HG02852 (cell line): ENCODE measurements around the gene RPS27.
A peak's percentile ranks its signal among the peaks of the same experiment; 100 is the strongest.
"Not testable (repeated sequence)": the region's sequence is repeated elsewhere in the genome, so short reads cannot be mapped to it uniquely, and the experiment has no call there.

Experiments used
- ATAC-seq: cut with Tn5 transposase; IDR thresholded peaks from one replicate; pipeline ENCODE4 v1.9.1; 2021; ENCODE audit warnings: mild to moderate bottlenecking, moderate library complexity; ENCODE audit not compliant: unreplicated experiment

The RPS27 gene

GRCh38 chr1:153960206-153960605 is 30.4 kb upstream of the RPS27 start:
- no peak for ATAC-seq

- ATAC-seq = no peak
Measured at GRCh38 chr1:153961421-153961820, 29.1 kb upstream of the RPS27 start.

- ATAC-seq = no peak
Measured at GRCh38 chr1:153962088-153963029, 28.2 kb upstream of the RPS27 start.

- peak; percentile 51 for ATAC-seq
Measured at GRCh38 chr1:153963030-153963849, 27.3 kb upstream of the RPS27 start, which contains the start of gene SLC39A1. Gene SLC39A1, minus strand, starts transcription at chr1:153963537. Its CDS starts 822 bp downstream, at chr1:153962715.

GRCh38 chr1:153963850-153964331 is 26.7 kb upstream of the RPS27 start:
- ATAC-seq = peak; percentile 5

- ATAC-seq = peak; percentile 66
Measured at GRCh38 chr1:153967107-153967999, 23.2 kb upstream of the RPS27 start, which contains the start of gene CREB3L4. Gene CREB3L4, plus strand, starts transcription at chr1:153967902. Its CDS starts 624 bp downstream, at chr1:153968526.

GRCh38 chr1:153968000-153968363 is 22.6 kb upstream of the RPS27 start:
- no peak for ATAC-seq

GRCh38 chr1:153968408-153968807 is 22.2 kb upstream of the RPS27 start:
- no peak for ATAC-seq

- ATAC-seq = no peak
Measured at GRCh38 chr1:153968972-153969371, 21.6 kb upstream of the RPS27 start.

GRCh38 chr1:153970346-153970745 is 20.2 kb upstream of the RPS27 start:
- ATAC-seq = no peak

GRCh38 chr1:153973071-153973470 is 17.5 kb upstream of the RPS27 start:
- ATAC-seq = no peak

GRCh38 chr1:153973525-153973924 is 17.0 kb upstream of the RPS27 start:
- no peak for ATAC-seq

GRCh38 chr1:153976819-153977249 is 13.7 kb upstream of the RPS27 start:
- ATAC-seq = peak; percentile 23

- ATAC-seq = peak; percentile 83
Measured at GRCh38 chr1:153977250-153978240, 13.0 kb upstream of the RPS27 start, which contains the start of gene JTB. Gene JTB, minus strand, starts transcription at chr1:153977674. Its CDS starts 422 bp downstream, at chr1:153977252.

- ATAC-seq = no peak
Measured at GRCh38 chr1:153978274-153978909, 12.2 kb upstream of the RPS27 start.

GRCh38 chr1:153979091-153979490 is 11.5 kb upstream of the RPS27 start:
- not testable (repeated sequence) for ATAC-seq

- ATAC-seq = not testable (repeated sequence)
Measured at GRCh38 chr1:153981735-153982134, 8.8 kb upstream of the RPS27 start.

- ATAC-seq = no peak
Measured at GRCh38 chr1:153984123-153984894, 6.3 kb upstream of the RPS27 start.
